ENCODE results near the gene HUWE1.

- TF ChIP-seq CTCF (IDR thresholded peaks at IDR 0.05) = no peak
- no peak for TF ChIP-seq POLR2A (IDR thresholded peaks at IDR 0.05)
Observed at GRCh38 chrX:53587795-53588420, 98.6 kb downstream of the HUWE1 start.

Measured in heart left ventricle (tissue), 13 donors.